ENCODE data around the gene STAT5A.
"Not testable (repeated sequence)": the region's sequence is repeated elsewhere in the genome, so short reads cannot be mapped to it uniquely, and the experiment has no call there.

Gene STAT5A

DNA sequence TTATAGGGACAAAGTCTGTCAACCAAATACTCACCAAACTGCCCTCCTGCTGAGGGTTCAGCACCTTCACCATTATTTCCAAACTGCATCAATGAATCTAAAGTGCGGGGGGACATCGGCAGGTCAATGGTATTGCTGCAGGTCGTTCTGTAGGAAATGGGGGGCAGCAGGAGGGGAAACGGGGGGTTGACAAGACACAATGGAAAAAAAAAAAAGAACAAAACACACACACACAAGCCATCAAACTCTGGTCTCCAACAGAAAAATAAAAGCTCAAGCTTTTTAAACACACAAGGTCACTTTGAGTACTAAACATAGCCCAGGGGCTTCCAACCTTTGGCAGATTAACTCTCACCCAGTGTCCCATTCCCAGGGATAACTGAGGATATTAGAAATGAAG lies 28.5 kb downstream of the STAT5A start:
- no peaks in the 10 kb centered on the region for H3K9me3 ChIP-seq (ENCODE audit: control insufficient read depth in 2 of 2, low read length in 2 of 2)
- peaks cover 12% of the 10 kb centered on the region for H3K4me1 ChIP-seq (ENCODE audit: control insufficient read depth, insufficient read depth, low read length)
- H3K9ac ChIP-seq (ENCODE audit: low read length in 2 of 2), result no peak overlapping the region
- H3K4me3 ChIP-seq (ENCODE audit: low read length in 2 of 2), result no peak overlapping the region
- H3K27ac ChIP-seq (ENCODE audit: low read length), result peak overlapping the region; percentile 24
- peaks cover 52 to 56% of the 10 kb centered on the region in 2 donors for H3K36me3 ChIP-seq (ENCODE audit: control insufficient read depth in 2 of 2, insufficient read depth in 2 of 2, low read length in 2 of 2)
- H3K27me3 ChIP-seq (ENCODE audit: control insufficient read depth in 1 of 2, insufficient read depth in 2 of 2, low read length in 2 of 2), result no peaks in the 10 kb centered on the region

DNA sequence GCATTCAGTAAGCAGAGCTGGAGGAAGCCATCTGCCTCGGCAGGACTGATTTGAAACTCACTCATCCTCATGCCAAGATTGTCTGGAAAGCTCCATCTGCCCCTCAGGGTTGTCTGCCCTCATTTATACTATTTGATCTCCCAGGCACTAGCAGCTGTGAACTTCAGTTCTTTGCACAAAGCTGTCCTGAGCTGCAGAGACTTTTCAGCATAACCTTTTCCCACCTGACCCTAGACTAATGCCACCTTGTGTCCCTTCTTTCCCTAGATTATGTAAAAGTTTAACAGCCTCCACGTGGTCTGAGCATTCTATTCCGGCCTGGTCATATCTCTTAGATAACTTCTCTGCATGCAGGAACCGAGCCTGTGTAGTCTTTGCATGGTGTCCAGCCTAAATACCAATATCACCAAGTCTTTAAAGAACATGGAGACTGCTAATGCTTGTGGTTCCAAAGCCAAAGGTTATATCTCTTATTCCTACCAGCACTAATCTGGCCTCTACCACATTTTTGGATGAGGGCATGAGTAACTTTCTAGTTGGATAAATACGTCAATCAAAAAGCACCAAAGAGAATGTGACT lies 29.1 kb downstream of the STAT5A start:
- Histone ChIP-seq H3K9me3 (ENCODE audit: control insufficient read depth in 2 of 2, low read length in 2 of 2) (no peaks in the 10 kb centered on the region), H3K27me3 (ENCODE audit: control insufficient read depth in 1 of 2, insufficient read depth in 2 of 2, low read length in 2 of 2) (no peaks in the 10 kb centered on the region), H3K9ac (ENCODE audit: low read length in 2 of 2) (no peak overlapping the region), H3K4me1 (ENCODE audit: control insufficient read depth, insufficient read depth, low read length) (peaks cover 6% of the 10 kb centered on the region), H3K4me3 (ENCODE audit: low read length in 2 of 2) (no peak overlapping the region), H3K36me3 (ENCODE audit: control insufficient read depth in 2 of 2, insufficient read depth in 2 of 2, low read length in 2 of 2) (peaks cover 58 to 62% of the 10 kb centered on the region in 2 donors), H3K27ac (ENCODE audit: low read length) (peak overlapping the region; percentile 24)

DNA sequence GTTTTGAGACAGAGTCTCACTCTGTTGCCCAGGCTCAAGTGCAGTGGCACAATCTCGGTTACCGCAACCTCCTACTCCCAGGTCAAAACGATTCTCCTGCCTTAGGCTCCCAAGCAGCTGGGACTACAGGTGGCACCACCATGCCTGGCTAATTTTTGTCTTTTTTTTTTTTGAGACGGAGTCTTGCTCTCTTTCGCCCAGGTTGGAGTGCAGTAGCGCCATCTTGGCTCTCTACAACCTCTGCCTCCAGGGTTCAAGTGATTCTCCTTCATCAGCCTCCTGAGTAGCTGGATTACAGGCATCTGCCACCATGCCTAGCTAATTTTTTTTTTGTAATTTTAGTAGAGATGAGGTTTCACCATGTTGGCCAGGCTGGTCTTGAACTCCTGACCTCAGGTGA lies 29.7 kb downstream of the STAT5A start:
- H3K27me3 ChIP-seq (ENCODE audit: control insufficient read depth in 1 of 2, insufficient read depth in 2 of 2, low read length in 2 of 2); H3K9ac ChIP-seq (ENCODE audit: low read length in 2 of 2); H3K9me3 ChIP-seq (ENCODE audit: control insufficient read depth in 2 of 2, low read length in 2 of 2); H3K4me3 ChIP-seq (ENCODE audit: low read length in 2 of 2); H3K4me1 ChIP-seq (ENCODE audit: control insufficient read depth, insufficient read depth, low read length); H3K27ac ChIP-seq (ENCODE audit: low read length): not testable (repeated sequence)
- peaks cover 61 to 66% of the 10 kb centered on the region in 2 donors for H3K36me3 ChIP-seq (ENCODE audit: control insufficient read depth in 2 of 2, insufficient read depth in 2 of 2, low read length in 2 of 2)

DNA sequence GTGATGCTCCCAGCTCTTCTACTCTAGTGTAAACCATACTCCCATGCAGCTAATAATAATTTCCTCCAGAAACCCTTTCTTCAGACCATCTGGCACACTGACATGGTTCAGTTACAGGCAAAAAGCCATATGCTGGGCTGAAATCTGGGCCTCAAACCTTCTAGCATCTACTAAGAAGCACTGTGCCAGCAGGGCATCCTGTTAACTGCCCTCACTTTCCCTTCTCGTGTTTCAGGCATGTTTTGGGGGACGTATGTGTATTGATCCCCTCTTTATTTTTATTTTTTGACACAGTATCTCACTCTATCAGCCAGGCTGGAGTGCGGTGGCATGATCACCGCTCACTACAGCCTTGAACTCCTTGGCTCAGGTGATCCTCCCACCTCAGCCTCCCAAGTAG lies 33.3 kb downstream of the STAT5A start:
- Histone ChIP-seq H3K9ac (ENCODE audit: low read length in 2 of 2) (no peak overlapping the region), H3K27ac (ENCODE audit: low read length) (no peak overlapping the region), H3K36me3 (ENCODE audit: control insufficient read depth in 2 of 2, insufficient read depth in 2 of 2, low read length in 2 of 2) (peaks cover 60 to 63% of the 10 kb centered on the region in 2 donors)

DNA sequence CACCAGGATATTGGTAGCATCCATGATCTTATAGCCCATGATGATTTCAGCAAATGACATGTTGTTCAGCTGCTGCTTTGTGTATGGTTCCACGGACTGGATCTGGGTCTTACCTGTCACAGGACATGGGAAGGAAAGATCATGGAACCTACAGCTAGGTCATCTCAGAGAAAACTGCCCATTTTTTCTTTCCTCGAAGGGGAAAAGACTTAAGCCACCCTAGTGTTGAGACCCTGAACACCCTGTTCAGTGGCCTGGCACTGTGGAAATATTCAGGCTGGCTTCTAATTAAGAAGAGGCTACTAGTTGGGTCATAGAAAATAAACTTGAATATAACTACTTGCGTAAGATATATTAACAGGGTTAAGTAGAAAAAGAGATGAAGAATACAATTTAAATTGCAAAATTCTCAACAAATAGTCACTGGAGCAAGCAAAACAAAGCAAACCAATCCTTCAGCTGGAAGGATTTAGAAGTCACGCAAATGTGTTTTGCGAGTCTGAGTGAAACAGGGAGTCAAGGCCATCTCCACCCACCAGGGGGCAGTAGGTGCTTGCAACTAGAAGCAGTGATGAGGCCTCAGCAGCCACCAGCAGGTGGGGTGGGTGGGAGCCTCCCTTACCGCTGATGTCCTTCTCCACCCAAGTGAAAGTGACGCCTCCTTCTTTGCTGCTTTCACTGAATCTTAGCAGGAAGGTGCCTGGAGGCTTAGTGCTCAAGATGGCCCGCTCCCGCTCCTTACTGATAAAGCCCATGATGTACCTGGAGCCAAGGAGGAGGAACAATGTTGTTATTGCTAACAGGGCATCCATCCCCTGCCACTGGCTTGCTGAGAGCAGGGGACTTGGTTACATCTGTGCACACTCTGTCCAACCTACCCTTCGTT lies 34.3 kb downstream of the STAT5A start:
- Histone ChIP-seq H3K27ac (ENCODE audit: low read length) (peak overlapping the region; percentile 49), H3K4me3 (ENCODE audit: low read length in 2 of 2) (no peak overlapping the region), H3K27me3 (ENCODE audit: control insufficient read depth in 1 of 2, insufficient read depth in 2 of 2, low read length in 2 of 2) (no peaks in the 10 kb centered on the region), H3K4me1 (ENCODE audit: control insufficient read depth, insufficient read depth, low read length) (peaks cover 12% of the 10 kb centered on the region), H3K9ac (ENCODE audit: low read length in 2 of 2) (peak overlapping the region in 1 of 2 donors; percentile 1), H3K9me3 (ENCODE audit: control insufficient read depth in 2 of 2, low read length in 2 of 2) (no peaks in the 10 kb centered on the region), H3K36me3 (ENCODE audit: control insufficient read depth in 2 of 2, insufficient read depth in 2 of 2, low read length in 2 of 2) (peaks cover 51 to 58% of the 10 kb centered on the region in 2 donors)

More for the DNA sequence above, 33.3 kb downstream of the STAT5A start:
- H3K4me3 ChIP-seq (ENCODE audit: low read length in 2 of 2), result no peak overlapping the region
- no peaks in the 10 kb centered on the region for H3K9me3 ChIP-seq (ENCODE audit: control insufficient read depth in 2 of 2, low read length in 2 of 2)
- peaks cover 12% of the 10 kb centered on the region for H3K4me1 ChIP-seq (ENCODE audit: control insufficient read depth, insufficient read depth, low read length)
- H3K27me3 ChIP-seq (ENCODE audit: control insufficient read depth in 1 of 2, insufficient read depth in 2 of 2, low read length in 2 of 2), result no peaks in the 10 kb centered on the region

DNA sequence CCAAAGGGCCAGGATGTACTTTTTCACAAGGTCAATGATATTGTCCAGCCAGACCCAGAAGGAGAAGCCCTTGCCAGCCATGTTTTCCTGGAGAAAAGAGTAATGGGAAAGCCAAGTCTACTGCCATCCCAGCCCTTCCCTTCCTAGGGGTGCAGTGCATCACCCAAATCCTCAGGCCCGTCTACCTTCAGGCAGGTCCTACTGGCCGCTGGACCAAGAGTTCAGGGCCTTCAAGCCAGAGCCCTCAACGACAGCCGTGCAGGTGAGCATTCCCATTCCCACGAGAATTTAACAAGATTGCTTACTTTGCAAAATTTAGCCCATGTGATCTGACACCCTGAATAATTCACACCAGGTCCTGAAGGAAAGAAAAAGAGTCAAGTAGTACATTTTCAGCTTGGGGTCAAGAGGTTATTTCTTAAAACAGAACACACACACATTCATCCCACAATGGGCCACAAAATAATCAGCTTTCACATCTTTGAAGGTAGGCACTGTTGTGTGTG lies 35.0 kb downstream of the STAT5A start:
- H3K27ac ChIP-seq (ENCODE audit: low read length), result peak overlapping the region; percentile 49
- H3K27me3 ChIP-seq (ENCODE audit: control insufficient read depth in 1 of 2, insufficient read depth in 2 of 2, low read length in 2 of 2), result no peaks in the 10 kb centered on the region
- H3K4me1 ChIP-seq (ENCODE audit: control insufficient read depth, insufficient read depth, low read length), result peaks cover 12% of the 10 kb centered on the region
- no peak overlapping the region for H3K4me3 ChIP-seq (ENCODE audit: low read length in 2 of 2)
- H3K9ac ChIP-seq (ENCODE audit: low read length in 2 of 2), result no peak overlapping the region
- no peaks in the 10 kb centered on the region for H3K9me3 ChIP-seq (ENCODE audit: control insufficient read depth in 2 of 2, low read length in 2 of 2)
- peaks cover 47 to 53% of the 10 kb centered on the region in 2 donors for H3K36me3 ChIP-seq (ENCODE audit: control insufficient read depth in 2 of 2, insufficient read depth in 2 of 2, low read length in 2 of 2)

DNA sequence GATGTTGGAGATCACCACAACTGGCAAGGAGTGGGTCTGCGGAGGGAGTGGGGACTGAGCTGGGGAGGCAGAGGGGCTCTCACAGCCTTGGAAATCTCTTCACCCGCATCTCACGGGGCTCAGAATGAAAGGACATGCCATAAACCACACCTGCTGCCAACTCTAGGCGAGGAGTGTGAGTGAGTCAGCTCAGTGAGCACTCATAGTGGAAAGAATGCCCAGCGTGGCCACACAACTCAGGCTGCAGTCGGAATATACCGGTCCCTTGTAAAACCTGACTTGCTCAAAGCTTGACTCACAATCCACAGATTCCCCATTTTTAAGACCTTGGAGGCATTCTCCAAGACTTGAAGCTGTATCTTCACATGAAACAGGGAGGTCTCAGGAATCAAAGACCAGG lies 36.7 kb downstream of the STAT5A start:
- peak overlapping the region; percentile 62 for H3K27ac ChIP-seq (ENCODE audit: low read length)
- H3K36me3 ChIP-seq (ENCODE audit: control insufficient read depth in 2 of 2, insufficient read depth in 2 of 2, low read length in 2 of 2), result peaks cover 42 to 51% of the 10 kb centered on the region in 2 donors
- H3K27me3 ChIP-seq (ENCODE audit: control insufficient read depth in 1 of 2, insufficient read depth in 2 of 2, low read length in 2 of 2), result no peaks in the 10 kb centered on the region
- peaks cover 27% of the 10 kb centered on the region for H3K4me1 ChIP-seq (ENCODE audit: control insufficient read depth, insufficient read depth, low read length)
- no peaks in the 10 kb centered on the region for H3K9me3 ChIP-seq (ENCODE audit: control insufficient read depth in 2 of 2, low read length in 2 of 2)
- no peak overlapping the region for H3K9ac ChIP-seq (ENCODE audit: low read length in 2 of 2)
- no peak overlapping the region for H3K4me3 ChIP-seq (ENCODE audit: low read length in 2 of 2)

DNA sequence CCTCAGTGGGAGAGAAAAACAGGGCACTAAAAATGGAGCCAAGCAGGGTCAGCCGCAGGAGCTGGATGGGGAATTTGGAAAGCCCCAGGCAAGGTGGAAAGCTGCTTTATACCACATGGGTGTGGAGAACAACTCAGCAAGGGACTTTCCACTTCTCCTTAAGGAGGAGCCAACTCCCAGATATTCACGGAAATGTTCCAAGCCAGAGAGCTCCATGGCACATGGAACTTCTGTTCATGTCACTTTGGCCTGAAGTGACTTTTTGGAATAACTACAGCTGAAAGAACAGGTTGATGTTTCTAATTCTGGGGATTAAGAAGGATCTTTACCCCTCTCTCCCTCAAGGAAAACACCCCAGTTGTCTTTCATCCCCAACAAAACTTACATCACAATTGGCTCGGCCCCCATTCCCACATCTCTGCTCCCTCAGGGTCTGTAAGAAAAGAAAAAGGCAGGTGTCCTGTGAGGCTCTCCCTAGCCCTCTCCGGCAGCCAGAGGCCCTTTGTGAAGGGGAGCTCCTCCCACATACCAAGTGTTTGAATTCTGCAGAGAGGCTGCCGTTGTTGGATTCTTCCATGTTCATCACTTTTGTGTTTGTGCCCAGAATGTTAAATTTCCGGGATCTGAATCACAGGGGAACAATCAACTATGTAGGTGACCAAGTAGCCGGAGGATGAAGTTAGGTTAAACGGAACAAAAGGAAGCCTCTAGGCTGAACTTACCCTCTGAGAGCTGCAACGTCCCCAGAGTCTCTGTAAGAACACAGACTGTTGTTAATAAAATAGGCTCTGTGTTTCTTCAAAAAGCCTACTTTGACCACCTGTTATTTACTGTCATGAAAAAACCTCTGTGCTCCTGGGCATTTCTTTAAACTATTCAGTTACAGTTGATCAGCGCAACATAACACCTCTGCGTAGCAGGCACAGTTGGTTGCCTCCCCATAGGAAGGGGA lies 41.0 kb downstream of the STAT5A start:
- no peaks in the 10 kb centered on the region for H3K27me3 ChIP-seq (ENCODE audit: control insufficient read depth in 1 of 2, insufficient read depth in 2 of 2, low read length in 2 of 2)
- H3K4me1 ChIP-seq (ENCODE audit: control insufficient read depth, insufficient read depth, low read length), result peaks cover 19% of the 10 kb centered on the region
- H3K9me3 ChIP-seq (ENCODE audit: control insufficient read depth in 2 of 2, low read length in 2 of 2), result no peaks in the 10 kb centered on the region
- H3K27ac ChIP-seq (ENCODE audit: low read length), result peak overlapping the region; percentile 80
- H3K4me3 ChIP-seq (ENCODE audit: low read length in 2 of 2), result peak overlapping the region in 1 of 2 donors; percentile 12
- H3K36me3 ChIP-seq (ENCODE audit: control insufficient read depth in 2 of 2, insufficient read depth in 2 of 2, low read length in 2 of 2), result peaks cover 36 to 45% of the 10 kb centered on the region in 2 donors
- peak overlapping the region in 1 of 2 donors; percentile 17 for H3K9ac ChIP-seq (ENCODE audit: low read length in 2 of 2)

DNA sequence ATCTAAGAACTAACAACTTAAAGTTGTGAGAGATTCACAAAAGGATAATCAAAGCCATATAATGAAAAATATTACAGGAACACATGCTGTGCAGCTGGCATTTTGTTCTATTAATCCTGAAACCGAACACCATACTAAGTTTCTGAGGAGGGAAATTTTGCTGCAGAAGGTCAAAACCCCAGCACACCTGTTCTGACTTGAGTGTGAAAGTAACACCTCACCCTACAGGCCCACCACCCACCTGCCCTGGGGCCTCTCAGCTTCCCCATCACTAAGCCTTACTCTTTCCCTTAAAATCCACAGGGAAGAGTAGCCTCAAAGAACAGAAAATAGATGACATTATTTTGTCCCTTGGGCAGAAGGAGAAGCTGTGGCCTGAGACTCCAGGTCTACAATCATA lies 44.8 kb downstream of the STAT5A start:
- Histone ChIP-seq H3K27me3 (ENCODE audit: control insufficient read depth in 1 of 2, insufficient read depth in 2 of 2, low read length in 2 of 2) (no peaks in the 10 kb centered on the region), H3K9me3 (ENCODE audit: control insufficient read depth in 2 of 2, low read length in 2 of 2) (no peaks in the 10 kb centered on the region), H3K27ac (ENCODE audit: low read length) (no peak overlapping the region), H3K4me1 (ENCODE audit: control insufficient read depth, insufficient read depth, low read length) (peaks cover 17% of the 10 kb centered on the region), H3K9ac (ENCODE audit: low read length in 2 of 2) (no peak overlapping the region), H3K4me3 (ENCODE audit: low read length in 2 of 2) (no peak overlapping the region), H3K36me3 (ENCODE audit: control insufficient read depth in 2 of 2, insufficient read depth in 2 of 2, low read length in 2 of 2) (peaks cover 47 to 60% of the 10 kb centered on the region in 2 donors)

DNA sequence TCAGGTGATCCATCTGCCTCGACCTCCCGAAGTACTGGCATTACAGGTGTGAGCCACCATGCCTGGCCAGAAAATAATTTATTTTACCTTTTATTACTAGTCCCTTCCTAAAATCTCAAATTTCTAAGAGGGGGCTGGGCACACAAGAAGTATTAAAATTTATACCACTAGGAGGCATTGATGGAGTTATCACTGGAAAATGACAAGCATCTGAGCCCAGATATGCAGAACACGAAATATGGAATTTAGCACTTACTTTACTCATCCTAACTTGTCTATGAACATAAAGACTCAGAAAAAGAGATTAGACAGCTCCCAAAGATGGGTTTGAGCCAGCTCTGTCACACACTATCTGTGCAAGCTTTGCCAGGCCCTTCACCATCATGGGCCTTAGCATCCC lies 46.4 kb downstream of the STAT5A start:
- H3K27ac ChIP-seq (ENCODE audit: low read length), result no peak overlapping the region
- no peak overlapping the region for H3K4me3 ChIP-seq (ENCODE audit: low read length in 2 of 2)
- no peak overlapping the region for H3K9ac ChIP-seq (ENCODE audit: low read length in 2 of 2)
- H3K27me3 ChIP-seq (ENCODE audit: control insufficient read depth in 1 of 2, insufficient read depth in 2 of 2, low read length in 2 of 2), result no peaks in the 10 kb centered on the region
- peaks cover 4% of the 10 kb centered on the region for H3K4me1 ChIP-seq (ENCODE audit: control insufficient read depth, insufficient read depth, low read length)
- peaks cover 54 to 64% of the 10 kb centered on the region in 2 donors for H3K36me3 ChIP-seq (ENCODE audit: control insufficient read depth in 2 of 2, insufficient read depth in 2 of 2, low read length in 2 of 2)
- H3K9me3 ChIP-seq (ENCODE audit: control insufficient read depth in 2 of 2, low read length in 2 of 2), result no peaks in the 10 kb centered on the region
